Gastrocnemius medialis (tissue), 4 donors: ENCODE measurements around the gene RAB44. TPM values are rescaled to one million over a fixed set of nuclear protein-coding genes. Genes with fewer than 3 reads are reported as not detected.

Experiments
- ATAC-seq, 2 donors: fragments of 150-250 bp; one replicate each; pipeline ENCODE4 v1.9.1; 2016
- DNase-seq, 2 donors: peaks; one replicate each; pipeline ENCODE4 v3.0.0-alpha.2; 2019
- H3K27ac ChIP-seq, 4 donors: fragments of 200-600 bp; sonication (generic); 1 replicate in 1 of 4; 2 replicates in 3 of 4; pipeline ENCODE4 v1.5.1; 2016 to 2018; ENCODE audit warnings: mild to moderate bottlenecking in 2 of 4, moderate library complexity in 1 of 4
- H3K27me3 ChIP-seq, 3 donors: fragments of 200-600 bp; sonication (generic) in 2 of 3; 1 replicate in 1 of 3; 2 replicates in 2 of 3; pipeline versions ENCODE4 v1.5.1 to v1.6.0; 2016 to 2019; ENCODE audit warnings: mild to moderate bottlenecking in 1 of 3, moderate library complexity in 1 of 3
- H3K36me3 ChIP-seq, 2 donors: fragments of 200-600 bp; sonication (generic) in 1 of 2; one replicate each; pipeline ENCODE4 v1.5.1; 2017 to 2018
- H3K4me1 ChIP-seq, 2 donors: fragments of 200-600 bp; sonication (generic) in 1 of 2; one replicate each; pipeline ENCODE4 v1.5.1; 2016 to 2017; ENCODE audit warnings: mild to moderate bottlenecking in 2 of 2
- H3K4me3 ChIP-seq, 4 donors: fragments of 200-600 bp; sonication (generic) in 3 of 4; 1 replicate in 1 of 4; 2 replicates in 3 of 4; pipeline ENCODE4 v1.5.1; 2016 to 2019; ENCODE audit warnings: mild to moderate bottlenecking in 2 of 4
- H3K9me3 ChIP-seq, 3 donors: fragments of 200-600 bp; sonication (generic) in 2 of 3; 1 replicate in 1 of 3; 2 replicates in 2 of 3; pipeline ENCODE4 v1.5.1; 2016 to 2019
- CTCF ChIP-seq, 5 experiments: fragments of 450-650 bp in 3 of 5; fragments of 200-600 bp in 2 of 5; sonication (generic) in 2 of 5; IDR thresholded peaks in 4 of 5; conservative IDR thresholded peaks in 1 of 5; 1 replicate in 4 of 5; 2 replicates in 1 of 5; pipeline ENCODE4 v1.5.1; 2016 to 2019; ENCODE audit warnings: antibody characterized with exemption in 5 of 5, mild to moderate bottlenecking in 3 of 5, moderate library complexity in 3 of 5
- POLR2A ChIP-seq, 2 donors: fragments of 450-650 bp; IDR thresholded peaks; one replicate each; pipeline ENCODE4 v1.6.1; 2017; ENCODE audit warnings: antibody characterized with exemption in 2 of 2, mild to moderate bottlenecking in 2 of 2, moderate library complexity in 2 of 2
- in situ Hi-C, 4 donors: fragments of 200-750 bp; cut with MboI; loops; one replicate each; pipeline versions ENCODE4 v1.15.0 to v1.8.0; 2017; ENCODE audit warnings: low sequenced_read_pairs in 4 of 4
- intact Hi-C: fragments of 100-400 bp; cut with DNase I; formaldehyde crosslinking; loops from one replicate; pipeline ENCODE4 v1.15.1; 2023; ENCODE audit warnings: low total_unique reads
- total RNA-seq, 4 donors: library from RNA; depleted of rRNA; stranded (reverse); fragments of >200 nt; gene quantifications; one replicate each; pipeline versions ENCODE4 v1.1.0 to v1.2.3, GENCODE V29; 2016

RAB44 gene
- total RNA-seq, 4 donors from 2014 or later = 0.09 TPM; not detected in 3

GRCh38 chr6:36743538-36744303 is 46.1 kb downstream of the RAB44 start:
- ATAC-seq (no peak), DNase-seq (no peak)
- in situ Hi-C loops = no loop called here
- Histone ChIP-seq H3K4me1 (no peaks in the 10 kb centered on the region), H3K36me3 (no peaks in the 10 kb centered on the region), H3K27me3 (no peaks in the 10 kb centered on the region), H3K4me3 (no peak overlapping the region), H3K9me3 (no peaks in the 10 kb centered on the region), H3K27ac (no peak overlapping the region)
- intact Hi-C loops = no loop called here
- TF ChIP-seq CTCF (IDR thresholded peaks at IDR 0.05 in 4 of 5, conservative IDR thresholded peaks at IDR 0.05 in 1 of 5) = no peak
- no peak for TF ChIP-seq POLR2A (IDR thresholded peaks at IDR 0.05)

DNA sequence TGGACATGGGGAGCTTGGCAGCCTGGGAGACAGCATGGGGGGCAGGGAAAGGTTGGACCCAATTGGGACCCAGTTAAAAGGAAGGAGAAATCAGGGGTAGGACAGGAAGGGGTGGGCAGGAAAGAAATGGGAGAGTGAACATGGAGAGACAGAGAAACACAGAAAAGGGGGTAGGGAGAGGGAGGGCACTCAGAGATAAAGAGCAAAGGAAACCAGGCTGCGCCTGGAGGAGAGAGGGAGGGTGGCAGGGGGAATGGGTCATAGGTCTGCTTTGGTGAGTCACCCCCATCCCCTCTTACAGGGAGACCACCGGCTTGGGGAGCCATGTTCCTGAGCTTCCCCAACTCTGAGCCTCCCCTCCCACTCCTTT is 46.7 kb downstream of the RAB44 start:
- no peak for TF ChIP-seq CTCF (IDR thresholded peaks at IDR 0.05 in 4 of 5, conservative IDR thresholded peaks at IDR 0.05 in 1 of 5)
- TF ChIP-seq POLR2A (IDR thresholded peaks at IDR 0.05) = no peak
- ATAC-seq = no peak
- H3K36me3 ChIP-seq = no peaks in the 10 kb centered on the region
- in situ Hi-C loops (no loop called here), intact Hi-C loops (no loop called here)
- H3K27ac ChIP-seq = no peak overlapping the region
- DNase-seq = no peak
- no peaks in the 10 kb centered on the region for H3K9me3 ChIP-seq
- H3K27me3 ChIP-seq = no peaks in the 10 kb centered on the region
- H3K4me3 ChIP-seq = no peak overlapping the region
- no peaks in the 10 kb centered on the region for H3K4me1 ChIP-seq

DNA sequence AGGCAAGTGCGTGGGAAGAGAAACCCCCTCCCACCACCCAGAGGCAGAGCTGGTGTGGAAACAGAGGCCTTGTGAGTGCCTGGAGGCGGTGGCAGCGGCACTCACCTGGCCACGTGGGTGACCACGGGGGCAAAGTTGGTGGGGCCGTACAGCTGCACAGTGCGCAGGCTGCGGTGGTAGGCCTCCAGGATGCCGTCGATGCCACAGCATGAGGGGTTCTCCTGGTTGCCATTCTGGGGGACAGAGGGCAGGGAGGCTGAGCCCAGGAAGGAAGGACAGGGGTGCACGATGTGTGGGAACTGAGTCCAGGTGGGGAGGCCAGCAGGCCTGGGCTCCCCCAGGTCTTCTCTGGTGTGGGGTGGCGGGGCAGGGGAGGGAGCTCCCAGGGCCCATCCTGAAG is 47.7 kb downstream of the RAB44 start:
- Histone ChIP-seq H3K36me3 (no peaks in the 10 kb centered on the region), H3K4me1 (no peaks in the 10 kb centered on the region), H3K4me3 (no peak overlapping the region), H3K9me3 (peaks cover 0 to 5% (median 0%) of the 10 kb centered on the region in 3 donors), H3K27ac (no peak overlapping the region), H3K27me3 (no peaks in the 10 kb centered on the region)
- intact Hi-C loops = no loop called here
- DNase-seq (no peak), ATAC-seq (no peak)
- in situ Hi-C loops = no loop called here
- TF ChIP-seq POLR2A (IDR thresholded peaks at IDR 0.05) (no peak), CTCF (IDR thresholded peaks at IDR 0.05 in 4 of 5, conservative IDR thresholded peaks at IDR 0.05 in 1 of 5) (no peak)

DNA sequence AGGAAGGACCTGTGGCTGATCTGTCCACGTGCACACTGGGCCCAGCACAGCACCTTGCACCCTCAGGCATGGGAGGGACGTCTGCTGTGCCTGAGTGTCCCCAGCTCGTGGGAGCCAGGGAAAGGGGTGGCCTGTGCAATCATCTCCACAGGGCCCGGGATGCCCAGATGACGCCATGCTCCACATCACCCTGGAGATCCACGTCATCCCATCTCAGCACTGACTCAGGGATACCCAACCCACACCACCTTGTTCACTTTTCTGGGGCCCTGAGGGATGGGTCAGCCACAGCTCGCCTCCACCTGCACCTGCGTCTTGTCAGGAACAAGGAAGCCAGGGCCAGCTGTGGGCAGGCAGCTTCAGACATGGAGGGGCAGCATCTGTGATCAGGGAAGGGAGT is 48.2 kb downstream of the RAB44 start:
- Histone ChIP-seq H3K4me1 (no peaks in the 10 kb centered on the region), H3K9me3 (peaks cover 0 to 5% (median 0%) of the 10 kb centered on the region in 3 donors), H3K27ac (no peak overlapping the region), H3K4me3 (no peak overlapping the region), H3K36me3 (no peaks in the 10 kb centered on the region), H3K27me3 (no peaks in the 10 kb centered on the region)
- no peak for ATAC-seq
- TF ChIP-seq POLR2A (IDR thresholded peaks at IDR 0.05) (no peak), CTCF (IDR thresholded peaks at IDR 0.05 in 4 of 5, conservative IDR thresholded peaks at IDR 0.05 in 1 of 5) (no peak)
- in situ Hi-C loops = no loop called here
- intact Hi-C loops = no loop called here
- DNase-seq = no peak

- ATAC-seq (no peak), DNase-seq (no peak)
- H3K36me3 ChIP-seq = no peaks in the 10 kb centered on the region
- in situ Hi-C loops (no loop called here), intact Hi-C loops (no loop called here)
- no peaks in the 10 kb centered on the region for H3K27me3 ChIP-seq
- H3K9me3 ChIP-seq = peaks cover 0 to 5% (median 0%) of the 10 kb centered on the region in 3 donors
- no peak overlapping the region for H3K27ac ChIP-seq
- no peaks in the 10 kb centered on the region for H3K4me1 ChIP-seq
- H3K4me3 ChIP-seq = no peak overlapping the region
- TF ChIP-seq CTCF (IDR thresholded peaks at IDR 0.05 in 4 of 5, conservative IDR thresholded peaks at IDR 0.05 in 1 of 5) = no peak
- no peak for TF ChIP-seq POLR2A (IDR thresholded peaks at IDR 0.05)
Observed at GRCh38 chr6:36746251-36746650, 48.6 kb downstream of the RAB44 start.
